Progenitor cell of endocrine pancreas (in vitro differentiated cells): ENCODE results near the gene SIM2. TPM values are rescaled to one million over a fixed set of nuclear protein-coding genes. Genes with fewer than 3 reads are reported as not detected.

Source experiments
- DNase-seq: peaks from one replicate; pipeline ENCODE4 v3.0.0; 2021; ENCODE audit warnings: low spot score; ENCODE audit not compliant: unreplicated experiment
- H3K27ac Mint-ChIP-seq: 2 replicates; pipeline ENCODE4 v1.8.0; 2021; ENCODE audit warnings: mild to moderate bottlenecking, moderate library complexity, mixed read lengths
- H3K27me3 Mint-ChIP-seq: 2 replicates; pipeline ENCODE4 v1.8.0; 2021; ENCODE audit warnings: mixed read lengths
- H3K36me3 Mint-ChIP-seq: 2 replicates; pipeline ENCODE4 v1.8.0; 2022; ENCODE audit warnings: mixed read lengths; ENCODE audit not compliant: insufficient read depth
- H3K4me1 Mint-ChIP-seq: 2 replicates; pipeline ENCODE4 v1.8.0; 2021; ENCODE audit warnings: low read depth, mixed read lengths
- H3K4me3 Mint-ChIP-seq: 2 replicates; pipeline ENCODE4 v1.8.0; 2021; ENCODE audit warnings: low read depth, mild to moderate bottlenecking, moderate library complexity, mixed read lengths
- H3K9me3 Mint-ChIP-seq: 2 replicates; pipeline ENCODE4 v1.8.0; 2021; ENCODE audit warnings: low read depth, mixed read lengths
- CTCF ChIP-seq: fragments of 200-600 bp; sonication (generic); IDR thresholded peaks from one replicate; pipeline ENCODE4 v1.5.0; 2021; ENCODE audit warnings: antibody characterized with exemption, mild to moderate bottlenecking; ENCODE audit not compliant: unreplicated experiment
- total RNA-seq: library from RNA; stranded (reverse); gene quantifications from 2 replicates; pipeline ENCODE4 v1.2.1, GENCODE V29; 2021

The SIM2 gene
- total RNA-seq, 1 donor from 2014 or later: 0.38 TPM

DNA sequence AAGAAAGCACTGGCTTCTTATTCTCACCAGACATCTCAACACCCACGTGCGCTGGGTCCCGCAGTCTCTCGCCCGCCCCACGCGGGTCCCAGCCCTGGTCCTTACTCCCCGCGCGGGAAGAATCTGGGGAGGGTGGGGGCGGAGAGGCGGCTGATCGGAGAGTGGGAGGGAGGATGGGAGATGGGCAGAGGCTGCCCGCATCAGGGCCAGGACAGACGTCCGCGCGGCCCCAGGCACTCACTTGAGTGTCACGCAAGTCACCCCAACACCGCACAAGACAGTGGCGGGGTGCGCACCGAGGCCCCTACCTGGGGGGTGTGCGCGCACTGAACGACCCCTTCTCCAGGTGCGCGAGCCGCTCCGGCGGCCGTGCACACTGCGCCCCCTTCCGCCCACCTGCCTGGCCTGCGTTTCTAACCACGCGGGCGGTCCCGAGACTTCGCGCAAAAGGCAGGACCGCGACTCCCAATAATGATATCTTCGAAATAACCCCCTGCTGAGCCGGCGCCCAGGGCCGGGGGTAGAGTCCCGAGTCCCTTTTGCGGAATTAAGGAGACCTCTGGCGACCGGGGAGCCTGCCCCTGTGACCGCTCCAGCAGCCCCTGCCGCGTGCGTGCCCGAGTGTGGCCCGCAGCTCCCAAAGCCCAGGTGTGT, 6.0 kb upstream of the SIM2 start:
- Mint-ChIP-seq H3K9me3 (no peaks in the 10 kb centered on the region), H3K4me1 (peaks cover 7% of the 10 kb centered on the region), H3K36me3 (no peaks in the 10 kb centered on the region), H3K4me3 (peak overlapping the region; percentile 41), H3K27me3 (peaks cover 96% of the 10 kb centered on the region), H3K27ac (no peak overlapping the region)
- TF ChIP-seq CTCF: peak; percentile 71
- DNase-seq: no peak

DNA sequence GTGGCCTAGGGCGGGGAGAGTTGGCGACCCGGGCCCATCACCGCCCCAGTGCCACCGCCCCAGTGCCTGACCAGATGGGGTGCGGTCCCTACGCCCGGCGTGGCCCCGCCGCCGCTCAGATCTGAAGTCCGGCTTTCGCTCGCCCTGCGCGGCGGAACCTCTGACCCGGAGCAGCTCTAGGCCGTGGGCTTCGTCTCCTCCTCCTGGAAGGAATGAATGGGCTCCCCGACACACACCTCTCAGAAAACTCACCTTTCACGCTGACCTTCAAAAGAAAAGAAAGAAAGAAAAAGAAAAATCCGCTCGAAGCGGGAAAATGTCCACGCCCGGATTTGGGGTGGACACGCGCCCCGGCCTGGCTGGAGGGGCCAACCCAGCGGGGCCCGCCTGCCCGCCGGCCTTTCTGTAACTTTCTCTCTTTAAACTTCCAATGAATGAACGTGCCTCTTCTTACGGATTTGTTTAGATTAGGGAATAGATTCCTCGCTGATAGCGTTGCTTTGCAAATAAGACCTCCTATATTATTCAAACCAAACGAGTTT, 5.4 kb upstream of the SIM2 start:
- DNase-seq: no peak
- no peak overlapping the region for H3K27ac Mint-ChIP-seq
- peaks cover 96% of the 10 kb centered on the region for H3K27me3 Mint-ChIP-seq
- H3K4me1 Mint-ChIP-seq: peaks cover 7% of the 10 kb centered on the region
- TF ChIP-seq CTCF: no peak
- H3K36me3 Mint-ChIP-seq: no peaks in the 10 kb centered on the region
- H3K9me3 Mint-ChIP-seq: no peaks in the 10 kb centered on the region
- no peak overlapping the region for H3K4me3 Mint-ChIP-seq

- peak overlapping the region; percentile 23 for H3K4me3 Mint-ChIP-seq
- DNase-seq: no peak
- peak overlapping the region; percentile 3 for H3K27ac Mint-ChIP-seq
- no peaks in the 10 kb centered on the region for H3K9me3 Mint-ChIP-seq
- peaks cover 93% of the 10 kb centered on the region for H3K27me3 Mint-ChIP-seq
- H3K36me3 Mint-ChIP-seq: no peaks in the 10 kb centered on the region
- TF ChIP-seq CTCF: no peak
- peaks cover 7% of the 10 kb centered on the region for H3K4me1 Mint-ChIP-seq
These were observed 4.8 kb upstream of the SIM2 start for GRCh38 chr21:36694031-36694515.

DNA sequence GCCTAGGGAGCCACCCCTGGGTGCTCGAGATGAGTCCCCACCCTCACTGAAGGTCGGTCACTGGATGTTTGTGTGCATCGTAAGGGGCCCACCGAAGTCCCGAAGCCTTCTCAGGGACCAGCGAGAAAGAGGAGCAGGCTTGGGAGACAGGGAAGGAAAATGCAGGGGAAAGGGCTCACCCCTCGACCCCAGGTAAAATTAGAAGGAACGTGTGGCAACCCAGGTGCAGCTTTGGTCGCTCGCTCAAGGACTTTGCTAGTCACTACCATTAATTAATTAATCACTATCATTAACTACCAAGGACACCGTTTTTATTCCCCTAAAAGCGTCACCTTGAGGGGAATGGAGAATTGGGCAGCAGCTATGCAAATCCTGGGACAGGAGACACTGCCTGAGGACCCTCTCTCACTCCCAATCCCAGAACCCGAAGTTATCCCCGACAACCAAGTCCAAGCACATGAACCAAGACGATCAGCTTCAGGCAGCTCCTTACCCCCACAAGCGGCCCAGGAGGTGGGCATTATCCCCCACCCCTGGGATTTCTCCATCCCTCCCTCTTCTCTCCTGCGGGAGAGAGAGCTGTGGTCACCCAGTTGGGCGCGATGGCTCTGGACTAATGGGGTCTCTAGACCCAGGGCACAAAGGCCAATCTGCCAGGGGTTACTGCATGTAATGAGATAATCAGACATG, 4.2 kb upstream of the SIM2 start:
- no peak for TF ChIP-seq CTCF
- H3K4me3 Mint-ChIP-seq: no peak overlapping the region
- peaks cover 7% of the 10 kb centered on the region for H3K4me1 Mint-ChIP-seq
- no peaks in the 10 kb centered on the region for H3K36me3 Mint-ChIP-seq
- H3K27ac Mint-ChIP-seq: peak overlapping the region; percentile 41
- DNase-seq: no peak
- peaks cover 86% of the 10 kb centered on the region for H3K27me3 Mint-ChIP-seq
- no peaks in the 10 kb centered on the region for H3K9me3 Mint-ChIP-seq

- Mint-ChIP-seq H3K4me1 (peaks cover 7% of the 10 kb centered on the region), H3K9me3 (no peaks in the 10 kb centered on the region), H3K4me3 (no peak overlapping the region), H3K27ac (no peak overlapping the region), H3K36me3 (no peaks in the 10 kb centered on the region), H3K27me3 (peaks cover 85% of the 10 kb centered on the region)
- DNase-seq: no peak
- TF ChIP-seq CTCF: no peak
These were observed 3.7 kb upstream of the SIM2 start for GRCh38 chr21:36695283-36695634.
